NCI-H226 (cell line): ENCODE results near the gene TMEM187.

Experiments
- DNase-seq: peaks from one replicate; pipeline ENCODE4 v3.0.0-alpha.2; 2015

Gene TMEM187

GRCh38 chrX:154023276-154024000 is 50.9 kb downstream of the TMEM187 start:
- DNase-seq = no peak

DNA sequence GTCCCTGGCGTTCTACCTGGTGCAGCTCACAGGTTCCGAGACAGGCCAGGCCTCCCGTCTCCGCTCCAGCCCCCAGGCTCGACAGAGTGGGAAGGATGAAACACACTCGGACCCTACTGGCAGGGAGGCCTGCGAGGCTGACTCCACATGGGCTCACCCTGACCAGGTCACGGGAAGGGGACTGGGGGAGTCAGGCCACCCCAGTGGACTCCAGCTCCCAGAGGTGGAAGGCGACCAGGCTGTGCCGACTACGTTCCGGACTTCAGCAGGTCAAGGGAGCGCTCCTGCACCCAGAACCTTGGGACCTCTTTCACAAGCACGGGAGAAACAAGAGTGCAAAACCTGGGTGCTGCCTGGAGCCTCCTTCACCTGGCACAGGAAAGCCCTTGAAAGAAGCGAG is 51.7 kb downstream of the TMEM187 start:
- no peak for DNase-seq

GRCh38 chrX:154025230-154025629 is 52.7 kb downstream of the TMEM187 start:
- no peak for DNase-seq

DNA sequence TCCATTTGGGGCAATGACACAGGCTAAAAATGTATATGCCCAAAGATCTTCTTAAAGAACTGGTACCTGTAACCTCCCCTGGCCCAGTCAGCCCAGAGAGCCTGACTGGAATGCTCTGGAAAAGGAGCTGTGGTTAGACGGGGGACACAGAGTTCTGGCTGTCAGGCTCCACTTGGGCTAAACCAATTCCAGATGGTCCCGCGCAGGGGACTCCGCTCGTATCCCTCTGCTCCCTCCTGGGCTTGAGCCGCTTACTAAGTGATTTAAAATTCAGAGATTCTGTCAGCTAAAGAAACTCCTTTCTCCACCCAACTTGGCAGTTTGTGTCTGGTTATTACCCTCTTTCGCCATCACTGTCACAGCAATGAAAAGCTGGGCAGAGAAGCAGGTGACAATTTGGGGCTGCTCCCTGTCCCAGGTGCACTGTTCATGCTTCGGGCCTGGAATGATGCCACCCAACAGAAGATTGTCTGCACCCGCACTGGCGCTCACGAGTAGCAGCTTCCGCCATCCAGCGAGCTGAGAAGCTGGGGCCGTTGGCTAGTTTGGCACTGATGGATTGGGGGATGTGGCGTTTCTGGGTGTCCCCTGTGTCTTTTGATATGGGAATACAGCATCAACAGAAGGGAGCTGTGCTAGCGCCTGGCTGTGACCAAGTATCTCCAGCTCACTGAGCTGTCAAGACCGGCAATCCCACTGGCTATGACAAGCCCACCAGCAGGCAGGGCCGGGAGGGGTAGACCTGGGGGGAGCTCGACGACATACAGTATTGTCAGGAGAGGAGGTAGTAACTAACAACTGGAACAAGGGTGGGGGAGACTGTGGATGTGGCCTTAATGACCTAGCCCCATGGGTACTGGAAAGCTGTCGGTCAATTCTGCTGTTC is 53.8 kb downstream of the TMEM187 start:
- DNase-seq = no peak

DNA sequence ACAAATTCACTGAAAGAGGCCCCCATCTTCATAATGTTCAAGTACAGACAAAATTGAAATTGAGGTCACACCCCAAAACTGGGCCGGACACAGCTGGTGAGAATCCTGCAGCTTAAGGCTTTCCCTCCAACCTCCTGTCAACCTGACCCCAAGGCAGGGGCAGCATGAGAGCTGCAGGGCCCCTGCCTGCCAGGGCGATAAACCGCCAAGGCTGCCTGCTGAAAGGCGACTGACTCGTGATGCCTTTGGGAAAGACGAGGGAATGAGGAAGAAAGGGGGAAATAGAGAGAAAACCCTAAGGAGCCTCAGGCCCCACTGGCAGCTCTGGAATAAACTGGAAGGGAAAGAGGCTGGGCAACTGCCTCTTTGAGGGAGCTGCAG is 54.5 kb downstream of the TMEM187 start:
- no peak for DNase-seq

DNA sequence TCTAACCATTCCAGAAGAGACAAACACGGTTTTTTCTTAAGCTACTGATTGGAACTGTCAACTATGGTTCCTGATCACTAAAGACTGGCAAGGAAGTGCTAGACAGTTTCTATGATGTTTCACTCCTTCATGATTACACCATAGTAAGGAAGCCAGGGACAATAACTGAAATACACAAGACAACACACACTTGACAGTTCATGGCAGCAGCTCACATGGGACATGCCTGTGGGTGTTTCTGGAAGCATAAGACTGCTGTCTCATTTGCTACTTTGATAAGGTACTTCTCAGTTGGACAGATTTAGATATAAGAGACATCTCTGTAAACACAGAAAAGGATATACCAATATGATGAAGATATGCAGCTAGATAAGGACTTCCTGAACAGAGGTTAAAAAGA is 55.4 kb downstream of the TMEM187 start:
- DNase-seq = no peak

GRCh38 chrX:154028502-154029184 is 56.1 kb downstream of the TMEM187 start:
- no peak for DNase-seq

DNA sequence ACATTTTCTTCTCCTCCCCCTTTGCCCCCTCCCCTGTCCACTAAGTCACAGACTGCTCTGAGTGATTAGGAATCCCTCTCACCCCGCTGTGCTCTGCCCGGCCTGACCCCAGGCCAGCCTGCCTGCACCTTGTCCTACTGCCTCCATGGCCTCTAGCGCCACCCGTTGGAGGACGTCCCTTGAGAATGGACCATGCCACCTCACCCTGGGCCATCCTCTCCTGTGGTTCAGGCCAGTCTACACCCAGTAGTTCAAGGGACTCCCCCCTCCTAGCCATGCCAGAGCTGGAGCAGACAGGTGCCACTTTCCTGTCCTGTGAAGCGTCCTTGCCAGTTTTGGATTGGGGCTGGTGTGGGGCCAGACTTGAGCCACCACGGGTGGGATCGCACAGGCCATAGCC is 56.9 kb downstream of the TMEM187 start:
- no peak for DNase-seq

DNA sequence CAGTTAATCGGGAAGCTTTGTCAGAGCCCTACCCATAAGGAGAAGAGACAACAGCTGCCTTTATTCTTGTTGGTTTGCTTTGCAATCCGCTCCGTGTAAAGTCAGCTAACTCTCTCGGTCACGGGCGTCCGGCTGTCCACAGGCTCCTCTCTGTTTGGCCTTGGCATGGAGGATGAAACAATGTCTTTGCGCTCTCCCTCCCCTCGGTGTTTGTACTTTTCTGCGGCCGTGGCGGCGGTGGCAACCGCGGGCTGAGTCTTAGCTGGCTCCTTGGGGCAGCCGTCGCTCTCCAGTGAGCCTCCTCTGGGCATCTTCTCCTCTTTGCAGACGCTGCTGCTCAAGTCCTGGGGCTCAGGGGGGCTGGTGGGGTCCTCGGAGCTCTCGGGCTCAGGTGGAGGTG is 57.7 kb downstream of the TMEM187 start:
- DNase-seq = no peak

GRCh38 chrX:154030715-154031305 is 58.3 kb downstream of the TMEM187 start:
- no peak for DNase-seq

DNA sequence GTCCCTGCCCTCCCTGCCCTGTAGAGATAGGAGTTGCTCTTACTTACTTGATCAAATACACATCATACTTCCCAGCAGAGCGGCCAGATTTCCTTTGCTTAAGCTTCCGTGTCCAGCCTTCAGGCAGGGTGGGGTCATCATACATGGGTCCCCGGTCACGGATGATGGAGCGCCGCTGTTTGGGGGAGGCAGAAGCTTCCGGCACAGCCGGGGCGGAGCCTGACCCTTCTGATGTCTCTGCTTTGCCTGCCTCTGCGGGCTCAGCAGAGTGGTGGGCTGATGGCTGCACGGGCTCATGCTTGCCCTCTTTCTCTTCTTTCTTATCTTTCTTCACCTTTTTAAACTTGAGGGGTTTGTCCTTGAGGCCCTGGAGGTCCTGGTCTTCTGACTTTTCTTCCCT is 59.6 kb downstream of the TMEM187 start:
- no peak for DNase-seq

GRCh38 chrX:154032653-154033052 is 60.1 kb downstream of the TMEM187 start:
- no peak for DNase-seq
